SW 1271 (cell line): ENCODE measurements around the gene PTPRN2.

ENCODE experiments used
- DNase-seq, 2 experiments: peaks; one replicate each; lab custom pipeline; 2025; lab: John Stamatoyannopoulos, UW

Gene PTPRN2

GRCh38 chr7:158400601-158401225 lies 186.9 kb downstream of the PTPRN2 start:
- DNase-seq = no peak

- no peak for DNase-seq
These were observed 187.9 kb downstream of the PTPRN2 start for GRCh38 chr7:158399762-158400161.

- DNase-seq = no peak
These were observed 188.9 kb downstream of the PTPRN2 start for GRCh38 chr7:158398750-158399149.

- DNase-seq = no peak
These were observed 189.7 kb downstream of the PTPRN2 start for GRCh38 chr7:158397885-158398284.

GRCh38 chr7:158396982-158397862 lies 190.4 kb downstream of the PTPRN2 start:
- DNase-seq = no peak

GRCh38 chr7:158396301-158396905 lies 191.2 kb downstream of the PTPRN2 start:
- DNase-seq = no peak

GRCh38 chr7:158395780-158396278 lies 191.8 kb downstream of the PTPRN2 start:
- DNase-seq = no peak

- no peak for DNase-seq
These were observed 192.3 kb downstream of the PTPRN2 start for GRCh38 chr7:158395349-158395748.

GRCh38 chr7:158394936-158395335 lies 192.7 kb downstream of the PTPRN2 start:
- no peak for DNase-seq

- DNase-seq = no peak
These were observed 193.5 kb downstream of the PTPRN2 start for GRCh38 chr7:158393926-158394625.

GRCh38 chr7:158392251-158392650 lies 195.4 kb downstream of the PTPRN2 start:
- DNase-seq = no peak

GRCh38 chr7:158391541-158391940 lies 196.1 kb downstream of the PTPRN2 start:
- no peak for DNase-seq

GRCh38 chr7:158391141-158391540 lies 196.5 kb downstream of the PTPRN2 start:
- no peak for DNase-seq

GRCh38 chr7:158390460-158390859 lies 197.2 kb downstream of the PTPRN2 start:
- DNase-seq = no peak

- no peak for DNase-seq
These were observed 197.9 kb downstream of the PTPRN2 start for GRCh38 chr7:158389514-158390425.

GRCh38 chr7:158388928-158389327 lies 198.7 kb downstream of the PTPRN2 start:
- no peak for DNase-seq

GRCh38 chr7:158388072-158388471 lies 199.6 kb downstream of the PTPRN2 start:
- no peak for DNase-seq

- DNase-seq = no peak
These were observed 200.1 kb downstream of the PTPRN2 start for GRCh38 chr7:158387546-158387891.

GRCh38 chr7:158386866-158387545 lies 200.6 kb downstream of the PTPRN2 start:
- DNase-seq = no peak

GRCh38 chr7:158386355-158386618 lies 201.3 kb downstream of the PTPRN2 start:
- no peak for DNase-seq
